K562 (cell line): Measurements from ENCODE around the gene TBC1D17. TPM values are rescaled to one million over a fixed set of nuclear protein-coding genes. Genes with fewer than 3 reads are reported as not detected.

Experiments
- ATAC-seq: fragments of 200-7000 bp; cut with Tn5 transposase; 3 replicates; pipeline ENCODE4 v1.9.1; 2020; ENCODE audit warnings: moderate library complexity
- BruUV-seq: library from RNA; stranded (reverse); fragments of 400-500 nt; replicated peaks from 2 replicates; lab custom pipeline; 2021; lab: Mats Ljungman, UMichigan
- CTCF ChIA-PET: fragments of 300-600 bp; formaldehyde crosslinking; extraction: SDS; loops from one replicate; lab custom pipeline; 2021; ENCODE audit warnings: low intra/inter-chr PET ratio; lab: Yijun Ruan, JAX
- POLR2A ChIA-PET: fragments of 300-600, 350-650 bp; sonication (Branson Sonifier 250); formaldehyde crosslinking; extraction: SDS; loops from one replicate; lab custom pipeline; 2021; ENCODE audit warnings: antibody characterized with exemption, inconsistent platforms; lab: Yijun Ruan, JAX
- DNase-seq, 4 experiments: peaks; one replicate each; pipeline versions ENCODE4 v3.0.0 to v3.0.0-alpha.2; 2011 to 2018; ENCODE audit warnings: low spot score in 3 of 4, mixed read lengths in 3 of 4; ENCODE audit errors: extremely low read depth in 1 of 4
- FAIRE-seq: peaks from 2 replicates; lab custom pipeline; 2011; peaks lifted over from hg19 to GRCh38; lab: Jason Lieb, UNC
- H2AFZ ChIP-seq: 2 replicates; pipeline ENCODE4 v1.6.0; 2011; ENCODE audit warnings: low read depth, low read length, control low read depth, inconsistent platforms
- H3K27ac ChIP-seq: fragments of 200-600 bp; 3 replicates; pipeline ENCODE4 v1.8.0; 2011; ENCODE audit warnings: low read depth, mild to moderate bottlenecking, control low read depth, inconsistent platforms, low read length, moderate library complexity, mixed read lengths; ENCODE audit errors: extremely low read depth
- H3K27me3 ChIP-seq, 2 experiments: fragments of 300-600 bp in 1 of 2; 2 replicates in 1 of 2; 3 replicates in 1 of 2; pipeline versions ENCODE4 v1.6.0 to v1.8.0; 2011; ENCODE audit warnings: inconsistent platforms in 2 of 2, low read length in 2 of 2, mild to moderate bottlenecking in 1 of 2, mixed read lengths in 1 of 2, moderate library complexity in 1 of 2; ENCODE audit not compliant: control insufficient read depth in 2 of 2, insufficient read depth in 2 of 2
- H3K36me3 ChIP-seq: fragments of 300-600 bp; 3 replicates; pipeline ENCODE4 v1.8.0; 2011; ENCODE audit warnings: mild to moderate bottlenecking, low read length, inconsistent platforms; ENCODE audit not compliant: control insufficient read depth, insufficient read depth
- H3K4me1 ChIP-seq, 2 experiments: fragments of 200-600 bp in 1 of 2; replicated peaks in 1 of 2; 2 replicates in 1 of 2; 3 replicates in 1 of 2; pipeline versions ENCODE4 v1.5.1 to v1.8.0; 2011; ENCODE audit warnings: inconsistent platforms in 2 of 2, low read length in 2 of 2, mild to moderate bottlenecking in 1 of 2, mixed read lengths in 1 of 2, moderate library complexity in 1 of 2; ENCODE audit not compliant: control insufficient read depth in 2 of 2, insufficient read depth in 2 of 2
- H3K4me2 ChIP-seq: 2 replicates; pipeline ENCODE4 v1.6.1; 2011; ENCODE audit warnings: low read length, control low read depth, inconsistent platforms, mixed read lengths; ENCODE audit not compliant: insufficient read depth
- H3K4me3 ChIP-seq: fragments of 200-600 bp; sonication (generic), shearing (Covaris generic); 2 replicates; pipeline ENCODE4 v1.5.1; 2016; ENCODE audit warnings: control low read depth, inconsistent platforms
- H3K79me2 ChIP-seq: fragments of 200-600 bp; 3 replicates; pipeline ENCODE4 v1.8.0; 2011; ENCODE audit warnings: low read length, inconsistent platforms; ENCODE audit not compliant: control insufficient read depth, insufficient read depth
- H3K9ac ChIP-seq, 2 experiments: 2 replicates each; pipeline versions ENCODE4 v1.6.0 to v1.6.1; 2011; ENCODE audit warnings: low read depth in 2 of 2, low read length in 2 of 2, control low read depth in 1 of 2, inconsistent platforms in 1 of 2, mild to moderate bottlenecking in 1 of 2, mixed read lengths in 1 of 2; ENCODE audit not compliant: insufficient read depth in 1 of 2
- H3K9me1 ChIP-seq: one replicate; pipeline ENCODE4 v1.6.0; 2011; ENCODE audit warnings: inconsistent platforms, mild to moderate bottlenecking, low read length, moderate library complexity; ENCODE audit not compliant: control insufficient read depth, insufficient read depth
- H3K9me3 ChIP-seq: replicated peaks from 2 replicates; pipeline ENCODE4 v1.5.1; 2011; ENCODE audit warnings: low read depth, low read length, inconsistent platforms; ENCODE audit not compliant: control insufficient read depth, insufficient read depth
- H4K20me1 ChIP-seq: replicated peaks from 2 replicates; pipeline ENCODE4 v1.6.1; 2011; ENCODE audit warnings: low read length, inconsistent platforms, mixed read lengths; ENCODE audit not compliant: control insufficient read depth, insufficient read depth
- MCM7 ChIP-seq, 2 experiments: fragments of 450-650 bp; IDR thresholded peaks; 2 replicates each; pipeline ENCODE4 v1.6.1; 2016 to 2018
- TEAD2 ChIP-seq: fragments of 450-650 bp; IDR thresholded peaks from 2 replicates; pipeline ENCODE4 v1.6.1; 2016; ENCODE audit warnings: missing genetic modification characterization, control low read depth, missing compliant biosample characterization
- ZBED1 ChIP-seq: IDR thresholded peaks from 2 replicates; pipeline ENCODE4 v1.6.1; 2014
- ZNF121 ChIP-seq: sonication (generic); formaldehyde crosslinking; conservative IDR thresholded peaks from 2 replicates; pipeline ENCODE4 v1.8.0; 2022; ENCODE audit warnings: missing genetic modification reagents
- ZNF165 ChIP-seq: fragments of 250-450 bp; sonication (Bioruptor Pico); IDR thresholded peaks from 2 replicates; pipeline ENCODE4 v1.4.0; 2020; ENCODE audit warnings: borderline replicate concordance
- WGBS: fragments of 100-300 bp; shearing (Covaris generic); methylation state at CpG from one replicate; pipeline ENCODE4 v1.1.6; 2016; ENCODE audit warnings: low coverage, mixed read lengths; ENCODE audit not compliant: insufficient coverage; ENCODE audit errors: missing lambda C conversion rate; 5-methylcytosine and 5-hydroxymethylcytosine counted together
- in situ Hi-C: fragments of 300-500 bp; cut with MboI; formaldehyde crosslinking; loops from 4 replicates; pipeline ENCODE4 v1.15.0; 2018; ENCODE audit warnings: inconsistent platforms, mixed read lengths
- intact Hi-C: fragments of 100-400 bp; cut with micrococcal nuclease; formaldehyde crosslinking; loops from 2 replicates; pipeline ENCODE4 v1.14.2; 2022
- polyA plus RNA-seq, 8 experiments: library from polyadenylated mRNA; depleted of rRNA in 4 of 8; stranded (reverse) in 5 of 8; unstranded in 3 of 8; fragments of >200 nt; fragmentation: Nextera tagmentation in 2 of 8; fragmentation: Illumina TruSeq in 1 of 8; extraction: Ambion mirVana in 2 of 8; extraction: Trizol in 1 of 8; gene quantifications; 2 replicates each; pipeline versions ENCODE4 v1.2.1 to v1.2.3, GENCODE V29; 2011 to 2014; ENCODE audit warnings: inconsistent platforms in 1 of 8, missing spikeins in 1 of 8
- total RNA-seq, 7 experiments: library from RNA; depleted of rRNA in 6 of 7; stranded (reverse); fragments of >200 nt in 6 of 7; fragmentation: Illumina TruSeq in 2 of 7; extraction: Trizol in 2 of 7; gene quantifications; 2 replicates each; pipeline versions ENCODE4 v1.2.1 to v1.2.3, GENCODE V29; 2011 to 2021; ENCODE audit warnings: low replicate concordance in 1 of 7
- TF ChIP-seq, protein P1 (sequence below): fragments of 450-650 bp; conservative IDR thresholded peaks from 2 replicates; pipeline ENCODE4 v1.6.1; 2016; ENCODE audit warnings: missing genetic modification characterization, low read depth, mild to moderate bottlenecking, control low read depth, missing compliant biosample characterization
- TF ChIP-seq, protein P2 (sequence below): fragments of 450-650 bp; IDR thresholded peaks from 2 replicates; pipeline ENCODE4 v1.6.1; 2014; ENCODE audit warnings: low read depth, mild to moderate bottlenecking, moderate library complexity, borderline replicate concordance
- TF ChIP-seq, protein P3 (sequence below), 2 experiments: fragments of 250-450 bp in 1 of 2; fragments of 450-650 bp in 1 of 2; sonication (Bioruptor Pico) in 1 of 2; IDR thresholded peaks; 2 replicates each; pipeline versions ENCODE4 v1.6.1 to v1.8.0; 2016 to 2021; ENCODE audit warnings: mild to moderate bottlenecking in 2 of 2, moderate library complexity in 2 of 2, missing compliant biosample characterization in 1 of 2, missing genetic modification characterization in 1 of 2
- TF ChIP-seq, protein P4 (sequence below): fragments of 250-450 bp; sonication (Bioruptor Pico); IDR thresholded peaks from 2 replicates; pipeline ENCODE4 v1.8.0; 2021; ENCODE audit warnings: mild to moderate bottlenecking, moderate library complexity

TBC1D17 gene
- total and polyA plus RNA-seq, 9 of the 15 experiments (the other 6 are each of a cell fraction or from before 2014, with no cell fraction given): 0.42 to 16.0 (median 3.8) TPM

DNA sequence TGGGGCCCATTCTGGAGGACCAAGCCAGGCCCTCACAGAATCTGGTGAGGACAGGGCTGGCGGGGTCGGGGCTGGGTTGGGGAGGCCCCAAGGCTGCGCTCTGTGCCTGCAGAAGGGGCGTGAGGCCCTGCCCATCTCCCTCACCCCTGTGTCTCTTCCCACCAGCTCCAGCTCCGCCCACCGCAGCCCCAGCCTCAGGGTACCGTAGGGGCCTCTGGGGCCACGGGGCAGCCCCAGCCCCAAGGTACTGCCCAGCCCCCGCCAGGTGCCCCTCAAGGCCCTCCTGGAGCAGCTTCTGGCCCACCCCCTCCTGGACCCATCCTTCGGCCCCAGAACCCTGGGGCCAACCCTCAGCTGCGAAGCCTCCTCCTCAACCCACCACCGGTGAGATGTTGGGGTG lies 41.9 kb upstream of the TBC1D17 start:
- DNase-seq (no peak), FAIRE-seq (no peak), ATAC-seq (no peak)
- H3K4me2 ChIP-seq: no peak overlapping the region
- TF ChIP-seq, protein P1, sequence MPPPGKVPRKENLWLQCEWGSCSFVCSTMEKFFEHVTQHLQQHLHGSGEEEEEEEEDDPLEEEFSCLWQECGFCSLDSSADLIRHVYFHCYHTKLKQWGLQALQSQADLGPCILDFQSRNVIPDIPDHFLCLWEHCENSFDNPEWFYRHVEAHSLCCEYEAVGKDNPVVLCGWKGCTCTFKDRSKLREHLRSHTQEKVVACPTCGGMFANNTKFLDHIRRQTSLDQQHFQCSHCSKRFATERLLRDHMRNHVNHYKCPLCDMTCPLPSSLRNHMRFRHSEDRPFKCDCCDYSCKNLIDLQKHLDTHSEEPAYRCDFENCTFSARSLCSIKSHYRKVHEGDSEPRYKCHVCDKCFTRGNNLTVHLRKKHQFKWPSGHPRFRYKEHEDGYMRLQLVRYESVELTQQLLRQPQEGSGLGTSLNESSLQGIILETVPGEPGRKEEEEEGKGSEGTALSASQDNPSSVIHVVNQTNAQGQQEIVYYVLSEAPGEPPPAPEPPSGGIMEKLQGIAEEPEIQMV (tag): no peak
- no peak for TF ChIP-seq ZNF121 (CRISPR knock-in tag)
- TF ChIP-seq, protein P2, sequence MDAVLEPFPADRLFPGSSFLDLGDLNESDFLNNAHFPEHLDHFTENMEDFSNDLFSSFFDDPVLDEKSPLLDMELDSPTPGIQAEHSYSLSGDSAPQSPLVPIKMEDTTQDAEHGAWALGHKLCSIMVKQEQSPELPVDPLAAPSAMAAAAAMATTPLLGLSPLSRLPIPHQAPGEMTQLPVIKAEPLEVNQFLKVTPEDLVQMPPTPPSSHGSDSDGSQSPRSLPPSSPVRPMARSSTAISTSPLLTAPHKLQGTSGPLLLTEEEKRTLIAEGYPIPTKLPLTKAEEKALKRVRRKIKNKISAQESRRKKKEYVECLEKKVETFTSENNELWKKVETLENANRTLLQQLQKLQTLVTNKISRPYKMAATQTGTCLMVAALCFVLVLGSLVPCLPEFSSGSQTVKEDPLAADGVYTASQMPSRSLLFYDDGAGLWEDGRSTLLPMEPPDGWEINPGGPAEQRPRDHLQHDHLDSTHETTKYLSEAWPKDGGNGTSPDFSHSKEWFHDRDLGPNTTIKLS: no peak
- TF ChIP-seq, protein P3, sequence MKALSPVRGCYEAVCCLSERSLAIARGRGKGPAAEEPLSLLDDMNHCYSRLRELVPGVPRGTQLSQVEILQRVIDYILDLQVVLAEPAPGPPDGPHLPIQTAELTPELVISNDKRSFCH (CRISPR knock-in tag; IDR thresholded peaks at IDR 0.05): no peak
- TF ChIP-seq, protein P3 (tag; IDR thresholded peaks at IDR 0.05): no peak
- TF ChIP-seq ZNF165 (CRISPR knock-in tag): no peak
- TF ChIP-seq ZBED1: no peak
- TF ChIP-seq, protein P4, sequence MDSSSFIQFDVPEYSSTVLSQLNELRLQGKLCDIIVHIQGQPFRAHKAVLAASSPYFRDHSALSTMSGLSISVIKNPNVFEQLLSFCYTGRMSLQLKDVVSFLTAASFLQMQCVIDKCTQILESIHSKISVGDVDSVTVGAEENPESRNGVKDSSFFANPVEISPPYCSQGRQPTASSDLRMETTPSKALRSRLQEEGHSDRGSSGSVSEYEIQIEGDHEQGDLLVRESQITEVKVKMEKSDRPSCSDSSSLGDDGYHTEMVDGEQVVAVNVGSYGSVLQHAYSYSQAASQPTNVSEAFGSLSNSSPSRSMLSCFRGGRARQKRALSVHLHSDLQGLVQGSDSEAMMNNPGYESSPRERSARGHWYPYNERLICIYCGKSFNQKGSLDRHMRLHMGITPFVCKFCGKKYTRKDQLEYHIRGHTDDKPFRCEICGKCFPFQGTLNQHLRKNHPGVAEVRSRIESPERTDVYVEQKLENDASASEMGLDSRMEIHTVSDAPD: no peak
- no peak for TF ChIP-seq MCM7 (IDR thresholded peaks at IDR 0.05)
- no peak for TF ChIP-seq TEAD2 (tag)
- H3K9ac ChIP-seq: peak overlapping the region in 1 of 2 experiments; percentile 33; a peak in 1 of 4 replicates
- no TSS peak for BruUV-seq
- peaks cover 0 to 16% of the 10 kb centered on the region in 2 experiments; a peak in 1 of 5 replicates for H3K4me1 ChIP-seq
- intact Hi-C loops: no loop called here
- WGBS: 96% methylated on average over 4 of the region's 12 CpGs
- peaks cover 2% of the 10 kb centered on the region for H3K9me1 ChIP-seq
- no peaks in the 10 kb centered on the region for H3K9me3 ChIP-seq
- POLR2A ChIA-PET: interaction anchor here (0.9 kb wide), 3 partner anchors 8 to 15 kb away, joined by 3 to 5 read pairs (median 5); no protein-coding TSS in a partner anchor
- no peaks in the 10 kb centered on the region for H3K79me2 ChIP-seq
- H4K20me1 ChIP-seq: no peaks in the 10 kb centered on the region
- H3K27ac ChIP-seq: no peak overlapping the region
- peaks cover 93% of the 10 kb centered on the region for H3K36me3 ChIP-seq
- no peaks in the 10 kb centered on the region for H3K27me3 ChIP-seq
- H2AFZ ChIP-seq: no peak overlapping the region
- H3K4me3 ChIP-seq: no peak overlapping the region
- in situ Hi-C loops: no loop called here
- CTCF ChIA-PET: no interaction called here
